Right lobe of liver (tissue), 6 donors: ENCODE measurements around the gene PTCRA. TPM values are rescaled to one million over a fixed set of nuclear protein-coding genes. Genes with fewer than 3 reads are reported as not detected.

ENCODE experiments used
- ATAC-seq, 4 donors: fragments of 200-7000 bp; cut with Tn5 transposase; one replicate each; pipeline ENCODE4 v1.9.1; 2020; ENCODE audit warnings: mild to moderate bottlenecking in 4 of 4, moderate library complexity in 4 of 4
- DNase-seq, 3 donors: peaks; one replicate each; pipeline ENCODE4 v3.0.0-alpha.2; 2020
- H3K27ac ChIP-seq, 3 donors: fragments of 200-600 bp; one replicate each; pipeline ENCODE4 v1.8.0; 2022
- H3K27me3 ChIP-seq, 2 donors: fragments of 200-600 bp; one replicate each; pipeline ENCODE4 v1.8.0; 2022
- H3K36me3 ChIP-seq, 4 donors: fragments of 200-600 bp; sonication (generic) in 1 of 4; one replicate each; pipeline versions ENCODE4 v1.5.1 to v1.8.0; 2017 to 2022; ENCODE audit warnings: control low read depth in 1 of 4
- H3K4me1 ChIP-seq, 4 donors: fragments of 200-600 bp; sonication (generic) in 1 of 4; one replicate each; pipeline versions ENCODE4 v1.5.1 to v1.8.0; 2017 to 2022; ENCODE audit warnings: control low read depth in 1 of 4
- H3K4me3 ChIP-seq, 3 donors: fragments of 200-600 bp; one replicate each; pipeline ENCODE4 v1.8.0; 2022
- H3K9me3 ChIP-seq, 4 donors: fragments of 200-600 bp; sonication (generic) in 1 of 4; one replicate each; pipeline versions ENCODE4 v1.5.1 to v1.8.0; 2017 to 2022; ENCODE audit warnings: control low read depth in 1 of 4
- CTCF ChIP-seq, 4 donors: fragments of 200-600 bp in 3 of 4; fragments of 450-650 bp in 1 of 4; IDR thresholded peaks; one replicate each; pipeline versions ENCODE4 v1.5.1 to v1.8.0; 2016 to 2022; ENCODE audit warnings: antibody characterized with exemption in 4 of 4, mild to moderate bottlenecking in 2 of 4
- POLR2A ChIP-seq: fragments of 450-650 bp; IDR thresholded peaks from one replicate; pipeline ENCODE4 v1.6.1; 2017; ENCODE audit warnings: antibody characterized with exemption, mild to moderate bottlenecking
- WGBS: methylation state at CpG from one replicate; pipeline ENCODE4 v1.1.6; 2018; ENCODE audit warnings: low coverage, low lambda C conversion rate; ENCODE audit not compliant: insufficient coverage; ENCODE audit errors: missing lambda C conversion rate; 5-methylcytosine and 5-hydroxymethylcytosine counted together
- intact Hi-C, 2 donors: fragments of 100-400 bp; cut with DNase I; formaldehyde crosslinking; loops; one replicate each; pipeline versions ENCODE4 v1.11.2 to v1.14.1; 2022
- total RNA-seq, 6 experiments: library from RNA; depleted of rRNA in 2 of 6; stranded (reverse); fragments of >200 nt in 2 of 6; fragmentation: NEBNext Ultra II Directional in 3 of 6; extraction: Animal tissue kit (Norgen Biotek cat#: 25700) in 3 of 6; gene quantifications; one replicate each; pipeline versions ENCODE4 v1.1.0 to v1.2.4, GENCODE V29; 2016 to 2023
- donor health status: DM: no; HTN: yes; CAD: no.
- donor health status: DM: no; HTN: no; CAD: no.
- donor health status: DM: no; HTN: no; CAD: no.
- donor health status: DM: no; HTN: yes; CAD: no.
- donor health status: DM: no; HTN: yes; CAD: no.

The PTCRA gene
- total RNA-seq, 6 experiments from 2014 or later = 0.31 to 0.46 (median 0.37) TPM; not detected in 3

- Histone ChIP-seq H3K36me3 (peaks cover 0 to 24% (median 0%) of the 10 kb centered on the region in 4 donors), H3K4me1 (peaks cover 0 to 62% (median 23%) of the 10 kb centered on the region in 4 donors), H3K9me3 (no peaks in the 10 kb centered on the region), H3K4me3 (peak overlapping the region in 1 of 3 donors; percentile 7), H3K27me3 (no peaks in the 10 kb centered on the region), H3K27ac (no peak overlapping the region)
- no peak for TF ChIP-seq POLR2A
- TF ChIP-seq CTCF (IDR thresholded peaks at IDR 0.05) = no peak
- 48% methylated on average over 3 of the region's 3 CpGs for WGBS
- DNase-seq (no peak), ATAC-seq (no peak)
- intact Hi-C loops = no loop called here
These were observed 17.4 kb downstream of the PTCRA start for GRCh38 chr6:42933205-42933604.

GRCh38 chr6:42935322-42935721, 19.5 kb downstream of the PTCRA start:
- no peak for TF ChIP-seq CTCF (IDR thresholded peaks at IDR 0.05)
- TF ChIP-seq POLR2A = no peak
- intact Hi-C loops = no loop called here
- no peak for DNase-seq
- WGBS = 69% methylated on average over 3 of the region's 7 CpGs
- ATAC-seq = no peak
- peak overlapping the region in 1 of 3 donors; percentile 89 for H3K27ac ChIP-seq
- peaks cover 0 to 77% (median 31%) of the 10 kb centered on the region in 4 donors for H3K4me1 ChIP-seq
- no peaks in the 10 kb centered on the region for H3K9me3 ChIP-seq
- no peaks in the 10 kb centered on the region for H3K27me3 ChIP-seq
- no peak overlapping the region for H3K4me3 ChIP-seq
- H3K36me3 ChIP-seq = peaks cover 0 to 24% (median 0%) of the 10 kb centered on the region in 4 donors

- Histone ChIP-seq H3K27me3 (no peaks in the 10 kb centered on the region), H3K27ac (peak overlapping the region in 2 of 3 donors; percentile 89), H3K4me3 (no peak overlapping the region), H3K36me3 (peaks cover 0 to 24% (median 0%) of the 10 kb centered on the region in 4 donors), H3K4me1 (peaks cover 0 to 77% (median 33%) of the 10 kb centered on the region in 4 donors), H3K9me3 (no peaks in the 10 kb centered on the region)
- 40% methylated on average over 7 of the region's 11 CpGs for WGBS
- intact Hi-C loops = no loop called here
- TF ChIP-seq POLR2A (no peak), CTCF (IDR thresholded peaks at IDR 0.05) (no peak)
- ATAC-seq = peak in 1 of 4 donors; percentile 10
- DNase-seq = peak in 1 of 3 donors; percentile 63
These were observed 20.5 kb downstream of the PTCRA start for GRCh38 chr6:42936398-42936797.

DNA sequence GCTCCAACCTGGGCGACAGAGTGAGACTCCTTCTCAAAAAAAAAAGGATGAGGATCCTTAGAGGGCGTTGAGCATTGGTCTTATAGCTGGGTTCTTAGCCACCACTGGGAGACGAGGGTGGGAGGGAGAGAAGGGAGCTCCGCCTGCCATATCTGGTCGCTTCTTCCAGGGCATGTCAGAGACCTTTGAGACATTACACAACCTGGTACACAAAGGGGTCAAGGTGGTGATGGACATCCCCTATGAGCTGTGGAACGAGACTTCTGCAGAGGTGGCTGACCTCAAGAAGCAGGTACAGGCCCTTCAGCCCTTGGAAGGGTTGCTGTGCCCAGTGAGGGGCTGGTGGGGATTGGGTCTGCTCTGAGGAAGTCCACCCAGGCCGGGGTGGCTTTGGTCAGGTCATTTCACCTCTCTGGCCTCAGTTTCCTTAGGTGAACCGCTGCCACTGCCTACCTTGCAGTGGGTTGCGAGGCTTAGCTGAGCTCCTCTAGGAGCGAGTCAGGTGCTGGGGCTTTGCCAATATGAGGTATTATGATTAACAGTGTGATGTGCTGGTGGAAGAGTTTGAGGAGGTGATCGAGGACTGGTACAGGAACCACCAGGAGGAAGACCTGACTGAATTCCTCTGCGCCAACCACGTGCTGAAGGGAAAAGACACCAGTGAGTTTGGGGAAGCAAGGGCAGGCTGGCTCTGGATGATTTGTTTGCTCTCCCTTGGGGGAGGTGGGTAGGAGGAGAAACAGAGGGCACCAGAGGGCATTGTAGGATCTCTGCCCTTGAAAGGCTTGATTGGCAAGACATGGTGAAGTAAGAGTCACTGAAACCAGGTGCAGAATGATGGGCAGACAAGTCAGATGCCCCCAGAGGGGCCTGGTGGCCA, 21.9 kb downstream of the PTCRA start:
- WGBS = 67% methylated on average over 7 of the region's 13 CpGs
- peaks cover 0 to 24% (median 0%) of the 10 kb centered on the region in 4 donors for H3K36me3 ChIP-seq
- intact Hi-C loops = no loop called here
- ATAC-seq (peak; percentile 19 to 59 (median 42)), DNase-seq (peak in 2 of 3 donors; percentile 80 to 83)
- TF ChIP-seq CTCF (IDR thresholded peaks at IDR 0.05) = no peak
- TF ChIP-seq POLR2A = no peak
- peak overlapping the region in 2 of 3 donors; percentile 38 to 49 for H3K4me3 ChIP-seq
- H3K4me1 ChIP-seq = peaks cover 0 to 77% (median 31%) of the 10 kb centered on the region in 4 donors
- H3K27me3 ChIP-seq = no peaks in the 10 kb centered on the region
- H3K27ac ChIP-seq = peak overlapping the region in 2 of 3 donors; percentile 89
- no peaks in the 10 kb centered on the region for H3K9me3 ChIP-seq
